ENCODE results near the gene TTN.
A peak's percentile ranks its signal among the peaks of the same experiment; 100 is the strongest.

The TTN gene

DNA sequence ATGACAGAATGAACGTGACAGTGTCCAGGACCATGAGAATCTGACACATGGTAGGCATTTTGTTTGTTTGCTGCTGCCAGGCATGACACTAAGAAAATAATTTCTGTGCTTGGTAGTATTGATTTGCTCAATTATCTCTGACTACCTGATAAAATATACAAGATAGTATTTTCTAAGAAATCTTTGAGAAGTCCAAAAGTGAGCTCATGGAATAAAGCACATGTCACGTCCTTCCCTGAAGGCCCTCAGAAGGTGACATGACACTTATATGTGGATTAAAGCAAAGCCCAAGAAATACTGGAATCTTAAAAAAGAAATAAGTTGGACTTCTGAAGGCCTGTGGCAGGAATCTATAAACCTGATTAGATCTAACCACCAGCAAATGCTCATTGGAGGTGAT lies 3.8 kb upstream of the TTN start:
- H2BK5ac ChIP-seq (ENCODE audit: low read length) = no peak overlapping the region
- H3K27ac ChIP-seq (ENCODE audit: low read depth, low read length) = no peak overlapping the region
- no peaks in the 10 kb centered on the region for H3K36me3 ChIP-seq (ENCODE audit: control insufficient read depth, insufficient read depth, low read length)
- no peak overlapping the region for H4K8ac ChIP-seq (ENCODE audit: low read depth, low read length)
- no peak overlapping the region for H3K4ac ChIP-seq (ENCODE audit: low read depth, low read length)
- no peaks in the 10 kb centered on the region for H3K79me1 ChIP-seq (ENCODE audit: low read length)
- peak overlapping the region; percentile 39 for H3K18ac ChIP-seq (ENCODE audit: low read length)
- H3K27me3 ChIP-seq (ENCODE audit: insufficient read depth, low read length, poor library complexity) = no peaks in the 10 kb centered on the region
- H3K4me3 ChIP-seq (ENCODE audit: low read length) = no peak overlapping the region
- H3K4me2 ChIP-seq (ENCODE audit: low read length) = no peak overlapping the region
- no peaks in the 10 kb centered on the region for H3K79me2 ChIP-seq (ENCODE audit: control insufficient read depth, insufficient read depth, low read length)
- H2BK120ac ChIP-seq (ENCODE audit: low read depth, low read length) = no peak overlapping the region
- H4K5ac ChIP-seq (ENCODE audit: low read length) = no peak overlapping the region
- no peak overlapping the region for H2AK5ac ChIP-seq (ENCODE audit: low read length)
- H3K23ac ChIP-seq (ENCODE audit: low read length) = no peak overlapping the region
- H3K4me1 ChIP-seq (ENCODE audit: control insufficient read depth, low read depth, low read length) = no peaks in the 10 kb centered on the region
- WGBS (ENCODE audit: extremely low coverage, insufficient coverage, low lambda C conversion rate) = no CpG with 5 or more reads among the region's 2 CpGs
- no peak for DNase-seq
- no peak overlapping the region for H2BK15ac ChIP-seq (replicated peaks; ENCODE audit: low read depth)
- H3K56ac ChIP-seq (ENCODE audit: low read length) = no peak overlapping the region
- no peak overlapping the region for H3K9ac ChIP-seq (ENCODE audit: low read length)

DNA sequence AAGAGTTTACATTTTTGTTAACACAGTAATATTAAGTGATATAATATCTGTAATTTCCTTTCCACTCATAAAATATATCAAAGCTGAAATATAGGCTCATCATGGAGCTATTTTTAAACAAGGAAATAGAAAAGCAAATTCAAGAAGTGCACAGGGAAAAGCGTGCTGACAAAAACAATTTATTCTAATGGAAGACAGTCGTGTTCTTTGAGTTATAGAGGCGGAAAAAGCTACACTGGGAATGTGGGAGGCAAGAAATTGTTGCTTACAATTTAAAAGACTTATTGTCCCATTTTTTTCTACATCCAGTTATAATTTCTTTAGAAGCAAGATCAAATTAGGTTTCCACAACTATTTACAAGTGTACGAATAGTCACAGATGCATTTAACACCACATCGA lies 3.2 kb upstream of the TTN start:
- Histone ChIP-seq H3K56ac (ENCODE audit: low read length) (no peak overlapping the region), H2AK5ac (ENCODE audit: low read length) (no peak overlapping the region), H3K36me3 (ENCODE audit: control insufficient read depth, insufficient read depth, low read length) (no peaks in the 10 kb centered on the region), H3K4ac (ENCODE audit: low read depth, low read length) (no peak overlapping the region), H3K27ac (ENCODE audit: low read depth, low read length) (no peak overlapping the region), H4K8ac (ENCODE audit: low read depth, low read length) (no peak overlapping the region), H2BK5ac (ENCODE audit: low read length) (no peak overlapping the region), H2BK120ac (ENCODE audit: low read depth, low read length) (no peak overlapping the region), H2BK15ac (replicated peaks; ENCODE audit: low read depth) (no peak overlapping the region), H3K9ac (ENCODE audit: low read length) (no peak overlapping the region), H3K23ac (ENCODE audit: low read length) (no peak overlapping the region), H3K18ac (ENCODE audit: low read length) (no peak overlapping the region), H3K27me3 (ENCODE audit: insufficient read depth, low read length, poor library complexity) (no peaks in the 10 kb centered on the region), H3K4me3 (ENCODE audit: low read length) (no peak overlapping the region), H3K79me1 (ENCODE audit: low read length) (no peaks in the 10 kb centered on the region), H4K5ac (ENCODE audit: low read length) (no peak overlapping the region), H3K4me1 (ENCODE audit: control insufficient read depth, low read depth, low read length) (no peaks in the 10 kb centered on the region), H3K4me2 (ENCODE audit: low read length) (no peak overlapping the region), H3K79me2 (ENCODE audit: control insufficient read depth, insufficient read depth, low read length) (no peaks in the 10 kb centered on the region)
- WGBS (ENCODE audit: extremely low coverage, insufficient coverage, low lambda C conversion rate) = no CpG with 5 or more reads among the region's 5 CpGs
- DNase-seq = no peak

DNA sequence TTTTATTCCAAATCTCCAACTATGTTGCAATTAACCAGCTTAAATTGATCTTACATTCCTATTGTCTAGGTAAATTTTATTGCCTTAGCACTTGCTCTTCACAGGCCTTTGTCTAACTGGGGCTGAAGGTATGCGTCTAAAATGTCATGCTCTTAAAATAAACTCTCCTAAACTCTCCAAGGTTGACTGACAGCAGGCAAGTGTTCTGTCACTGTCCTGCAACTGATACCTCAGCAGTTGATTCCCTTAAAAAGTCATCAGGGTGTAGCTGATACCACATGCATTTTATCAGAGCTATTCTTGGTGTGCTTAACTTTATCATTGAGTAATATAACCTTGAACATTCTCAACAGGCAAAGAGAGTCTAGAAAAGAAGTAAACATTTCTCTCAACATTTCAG lies 680 bp downstream of the TTN start:
- H3K4me3 ChIP-seq (ENCODE audit: low read length) = no peak overlapping the region

DNA sequence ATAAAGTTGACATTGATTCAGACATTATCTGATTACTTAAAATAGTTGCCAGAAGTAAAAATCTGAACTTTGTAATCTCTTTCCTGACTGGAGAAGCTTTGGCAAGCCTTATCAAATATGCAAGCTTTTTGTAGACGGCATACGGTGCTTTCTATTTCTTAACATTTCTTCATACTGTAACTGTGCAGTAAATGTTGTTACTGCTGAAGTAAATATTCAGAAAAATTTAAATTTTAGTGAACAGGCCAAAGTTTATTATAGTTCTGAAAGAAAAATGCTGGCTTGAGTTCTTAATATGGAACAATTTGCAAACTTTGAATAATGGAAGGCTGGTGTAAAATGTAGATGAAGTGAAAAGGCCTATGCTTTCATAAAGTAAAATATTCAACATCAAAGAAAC lies 1.8 kb downstream of the TTN start:
- H2BK5ac ChIP-seq (ENCODE audit: low read length) = no peak overlapping the region
- no peak overlapping the region for H2BK120ac ChIP-seq (ENCODE audit: low read depth, low read length)
- H3K18ac ChIP-seq (ENCODE audit: low read length) = no peak overlapping the region
- no peaks in the 10 kb centered on the region for H3K4me1 ChIP-seq (ENCODE audit: control insufficient read depth, low read depth, low read length)
- no peak overlapping the region for H2BK15ac ChIP-seq (replicated peaks; ENCODE audit: low read depth)
- H3K9ac ChIP-seq (ENCODE audit: low read length) = no peak overlapping the region
- H3K23ac ChIP-seq (ENCODE audit: low read length) = no peak overlapping the region
- H4K5ac ChIP-seq (ENCODE audit: low read length) = no peak overlapping the region
- H3K27ac ChIP-seq (ENCODE audit: low read depth, low read length) = no peak overlapping the region
- no peak overlapping the region for H3K4ac ChIP-seq (ENCODE audit: low read depth, low read length)
- no CpG with 5 or more reads among the region's 2 CpGs for WGBS (ENCODE audit: extremely low coverage, insufficient coverage, low lambda C conversion rate)
- no peak overlapping the region for H3K4me3 ChIP-seq (ENCODE audit: low read length)
- H3K79me2 ChIP-seq (ENCODE audit: control insufficient read depth, insufficient read depth, low read length) = no peaks in the 10 kb centered on the region
- no peak for DNase-seq
- H3K36me3 ChIP-seq (ENCODE audit: control insufficient read depth, insufficient read depth, low read length) = no peaks in the 10 kb centered on the region
- no peak overlapping the region for H2AK5ac ChIP-seq (ENCODE audit: low read length)
- no peaks in the 10 kb centered on the region for H3K79me1 ChIP-seq (ENCODE audit: low read length)
- H4K8ac ChIP-seq (ENCODE audit: low read depth, low read length) = no peak overlapping the region
- H3K56ac ChIP-seq (ENCODE audit: low read length) = no peak overlapping the region
- no peak overlapping the region for H3K4me2 ChIP-seq (ENCODE audit: low read length)
- no peaks in the 10 kb centered on the region for H3K27me3 ChIP-seq (ENCODE audit: insufficient read depth, low read length, poor library complexity)

More for the DNA sequence above, 680 bp downstream of the TTN start:
- no peak overlapping the region for H3K18ac ChIP-seq (ENCODE audit: low read length)
- no peak overlapping the region for H3K4ac ChIP-seq (ENCODE audit: low read depth, low read length)
- no peak overlapping the region for H3K9ac ChIP-seq (ENCODE audit: low read length)
- no peak overlapping the region for H3K23ac ChIP-seq (ENCODE audit: low read length)
- no peaks in the 10 kb centered on the region for H3K79me2 ChIP-seq (ENCODE audit: control insufficient read depth, insufficient read depth, low read length)
- H3K56ac ChIP-seq (ENCODE audit: low read length) = no peak overlapping the region
- no peaks in the 10 kb centered on the region for H3K79me1 ChIP-seq (ENCODE audit: low read length)
- WGBS (ENCODE audit: extremely low coverage, insufficient coverage, low lambda C conversion rate) = no CpG with 5 or more reads among the region's 1 CpG
- H3K4me2 ChIP-seq (ENCODE audit: low read length) = no peak overlapping the region
- no peak overlapping the region for H2AK5ac ChIP-seq (ENCODE audit: low read length)
- no peak overlapping the region for H4K5ac ChIP-seq (ENCODE audit: low read length)
- H3K4me1 ChIP-seq (ENCODE audit: control insufficient read depth, low read depth, low read length) = no peaks in the 10 kb centered on the region
- H3K27me3 ChIP-seq (ENCODE audit: insufficient read depth, low read length, poor library complexity) = no peaks in the 10 kb centered on the region
- no peak overlapping the region for H4K8ac ChIP-seq (ENCODE audit: low read depth, low read length)
- no peaks in the 10 kb centered on the region for H3K36me3 ChIP-seq (ENCODE audit: control insufficient read depth, insufficient read depth, low read length)
- no peak overlapping the region for H2BK5ac ChIP-seq (ENCODE audit: low read length)
- no peak overlapping the region for H2BK15ac ChIP-seq (replicated peaks; ENCODE audit: low read depth)
- no peak overlapping the region for H2BK120ac ChIP-seq (ENCODE audit: low read depth, low read length)
- no peak overlapping the region for H3K27ac ChIP-seq (ENCODE audit: low read depth, low read length)
- no peak for DNase-seq

DNA sequence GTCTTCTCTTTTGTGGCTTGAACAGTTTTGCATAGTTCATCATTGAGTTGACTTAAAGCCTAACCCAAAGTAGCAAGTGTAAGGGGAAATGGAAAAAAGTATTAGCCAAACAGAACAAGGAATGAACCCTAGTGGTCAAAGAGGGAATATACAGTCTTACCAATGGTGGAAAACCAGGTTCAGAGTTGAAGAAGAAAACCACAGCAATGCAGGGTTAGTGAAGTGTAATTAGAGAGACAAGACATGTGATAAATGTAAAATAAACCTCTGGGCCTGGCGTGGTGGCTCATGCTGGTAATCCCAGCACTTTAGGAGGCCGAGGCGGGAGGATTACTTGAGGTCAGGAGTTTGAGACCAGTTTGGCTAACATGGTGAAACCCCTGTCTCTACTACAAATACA lies 2.4 kb downstream of the TTN start:
- no peak overlapping the region for H3K56ac ChIP-seq (ENCODE audit: low read length)
- H2BK120ac ChIP-seq (ENCODE audit: low read depth, low read length) = no peak overlapping the region
- no peak overlapping the region for H3K23ac ChIP-seq (ENCODE audit: low read length)
- no peak overlapping the region for H3K27ac ChIP-seq (ENCODE audit: low read depth, low read length)
- H2AK5ac ChIP-seq (ENCODE audit: low read length) = no peak overlapping the region
- H3K4me2 ChIP-seq (ENCODE audit: low read length) = no peak overlapping the region
- no peak overlapping the region for H2BK15ac ChIP-seq (replicated peaks; ENCODE audit: low read depth)
- H3K36me3 ChIP-seq (ENCODE audit: control insufficient read depth, insufficient read depth, low read length) = no peaks in the 10 kb centered on the region
- H3K4ac ChIP-seq (ENCODE audit: low read depth, low read length) = no peak overlapping the region
- DNase-seq = peak; percentile 77
- no peak overlapping the region for H3K18ac ChIP-seq (ENCODE audit: low read length)
- no peak overlapping the region for H4K8ac ChIP-seq (ENCODE audit: low read depth, low read length)
- no peak overlapping the region for H3K9ac ChIP-seq (ENCODE audit: low read length)
- WGBS (ENCODE audit: extremely low coverage, insufficient coverage, low lambda C conversion rate) = no CpG with 5 or more reads among the region's 3 CpGs
- no peak overlapping the region for H4K5ac ChIP-seq (ENCODE audit: low read length)
- no peaks in the 10 kb centered on the region for H3K27me3 ChIP-seq (ENCODE audit: insufficient read depth, low read length, poor library complexity)
- no peak overlapping the region for H3K4me3 ChIP-seq (ENCODE audit: low read length)
- no peak overlapping the region for H2BK5ac ChIP-seq (ENCODE audit: low read length)
- no peaks in the 10 kb centered on the region for H3K4me1 ChIP-seq (ENCODE audit: control insufficient read depth, low read depth, low read length)
- H3K79me1 ChIP-seq (ENCODE audit: low read length) = no peaks in the 10 kb centered on the region
- H3K79me2 ChIP-seq (ENCODE audit: control insufficient read depth, insufficient read depth, low read length) = no peaks in the 10 kb centered on the region

DNA sequence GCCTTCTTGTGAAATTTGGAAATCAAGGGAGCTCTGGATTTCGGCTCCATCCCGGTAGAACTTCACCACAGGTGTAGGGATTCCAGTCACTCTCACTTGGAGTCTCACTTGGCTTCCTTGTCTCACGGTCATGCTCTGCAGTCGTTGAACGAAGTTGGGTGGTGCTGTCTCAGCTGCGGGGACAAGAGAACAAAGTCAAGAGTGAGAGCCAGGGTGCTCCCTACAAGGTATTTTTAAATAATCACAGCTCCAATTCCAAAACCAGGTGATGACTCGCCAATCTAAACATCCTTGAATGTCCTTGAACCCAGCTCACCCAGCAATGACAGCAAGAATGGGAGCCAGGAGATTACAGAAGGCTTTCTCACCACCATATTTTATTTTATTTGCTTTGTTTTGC lies 6.7 kb downstream of the TTN start:
- no peak overlapping the region for H2BK15ac ChIP-seq (replicated peaks; ENCODE audit: low read depth)
- no peaks in the 10 kb centered on the region for H3K79me1 ChIP-seq (ENCODE audit: low read length)
- no peak overlapping the region for H2BK120ac ChIP-seq (ENCODE audit: low read depth, low read length)

More for the DNA sequence above, 6.7 kb downstream of the TTN start:
- H3K36me3 ChIP-seq (ENCODE audit: control insufficient read depth, insufficient read depth, low read length) = no peaks in the 10 kb centered on the region
- no peak overlapping the region for H3K56ac ChIP-seq (ENCODE audit: low read length)
- no peak for DNase-seq
- H4K5ac ChIP-seq (ENCODE audit: low read length) = no peak overlapping the region
- H3K27me3 ChIP-seq (ENCODE audit: insufficient read depth, low read length, poor library complexity) = no peaks in the 10 kb centered on the region
- no peaks in the 10 kb centered on the region for H3K79me2 ChIP-seq (ENCODE audit: control insufficient read depth, insufficient read depth, low read length)
- no peak overlapping the region for H3K23ac ChIP-seq (ENCODE audit: low read length)
- no peaks in the 10 kb centered on the region for H3K4me1 ChIP-seq (ENCODE audit: control insufficient read depth, low read depth, low read length)
- H3K4ac ChIP-seq (ENCODE audit: low read depth, low read length) = no peak overlapping the region
- no peak overlapping the region for H3K9ac ChIP-seq (ENCODE audit: low read length)
- no peak overlapping the region for H3K27ac ChIP-seq (ENCODE audit: low read depth, low read length)
- H3K4me3 ChIP-seq (ENCODE audit: low read length) = no peak overlapping the region
- WGBS (ENCODE audit: extremely low coverage, insufficient coverage, low lambda C conversion rate) = no CpG with 5 or more reads among the region's 7 CpGs
- H3K4me2 ChIP-seq (ENCODE audit: low read length) = no peak overlapping the region
- H3K18ac ChIP-seq (ENCODE audit: low read length) = no peak overlapping the region
- no peak overlapping the region for H4K8ac ChIP-seq (ENCODE audit: low read depth, low read length)
- no peak overlapping the region for H2AK5ac ChIP-seq (ENCODE audit: low read length)
- no peak overlapping the region for H2BK5ac ChIP-seq (ENCODE audit: low read length)
